HEK293T (cell line): ENCODE measurements around the gene CENPV.

Experiments
- ARNT ChIP-seq: fragments of 450-650 bp; IDR thresholded peaks from 2 replicates; pipeline ENCODE4 v1.6.1; 2017; ENCODE audit warnings: mild to moderate bottlenecking
- BHLHE40 ChIP-seq: fragments of 450-650 bp; IDR thresholded peaks from 2 replicates; pipeline ENCODE4 v1.6.1; 2016; ENCODE audit warnings: mild to moderate bottlenecking, moderate library complexity, borderline replicate concordance
- CTBP1 ChIP-seq: fragments of 450-650 bp; IDR thresholded peaks from 2 replicates; pipeline ENCODE4 v1.6.1; 2016; ENCODE audit warnings: borderline replicate concordance
- ELF4 ChIP-seq: fragments of 450-650 bp; IDR thresholded peaks from 2 replicates; pipeline ENCODE4 v1.6.1; 2017; ENCODE audit warnings: antibody characterized with exemption
- FOXA1 ChIP-seq: fragments of 450-650 bp; IDR thresholded peaks from 2 replicates; pipeline ENCODE4 v1.6.1; 2016; ENCODE audit warnings: mild to moderate bottlenecking
- FOXK2 ChIP-seq: fragments of 450-650 bp; IDR thresholded peaks from 2 replicates; pipeline ENCODE4 v1.6.1; 2016; ENCODE audit warnings: mild to moderate bottlenecking
- FOXM1 ChIP-seq: fragments of 450-650 bp; IDR thresholded peaks from 2 replicates; pipeline ENCODE4 v1.6.1; 2017; ENCODE audit warnings: mild to moderate bottlenecking, borderline replicate concordance
- HDGF ChIP-seq: fragments of 450-650 bp; IDR thresholded peaks from 2 replicates; pipeline ENCODE4 v1.6.1; 2017; ENCODE audit warnings: antibody characterized with exemption, borderline replicate concordance
- L3MBTL2 ChIP-seq: fragments of 450-650 bp; conservative IDR thresholded peaks from 2 replicates; pipeline ENCODE4 v1.6.1; 2016; ENCODE audit warnings: mild to moderate bottlenecking
- LEF1 ChIP-seq: fragments of 450-650 bp; IDR thresholded peaks from 2 replicates; pipeline ENCODE4 v1.6.1; 2017; ENCODE audit warnings: mild to moderate bottlenecking, borderline replicate concordance
- NFRKB ChIP-seq: fragments of 450-650 bp; IDR thresholded peaks from 2 replicates; pipeline ENCODE4 v1.6.1; 2016; ENCODE audit warnings: mild to moderate bottlenecking, moderate library complexity
- SP1 ChIP-seq: fragments of 450-650 bp; IDR thresholded peaks from 2 replicates; pipeline ENCODE4 v1.6.1; 2017
- SUZ12 ChIP-seq: fragments of 450-650 bp; IDR thresholded peaks from 2 replicates; pipeline ENCODE4 v1.6.1; 2016; ENCODE audit warnings: mild to moderate bottlenecking
- ZNF384 ChIP-seq: fragments of 450-650 bp; IDR thresholded peaks from 2 replicates; pipeline ENCODE4 v1.6.1; 2016

DNA sequence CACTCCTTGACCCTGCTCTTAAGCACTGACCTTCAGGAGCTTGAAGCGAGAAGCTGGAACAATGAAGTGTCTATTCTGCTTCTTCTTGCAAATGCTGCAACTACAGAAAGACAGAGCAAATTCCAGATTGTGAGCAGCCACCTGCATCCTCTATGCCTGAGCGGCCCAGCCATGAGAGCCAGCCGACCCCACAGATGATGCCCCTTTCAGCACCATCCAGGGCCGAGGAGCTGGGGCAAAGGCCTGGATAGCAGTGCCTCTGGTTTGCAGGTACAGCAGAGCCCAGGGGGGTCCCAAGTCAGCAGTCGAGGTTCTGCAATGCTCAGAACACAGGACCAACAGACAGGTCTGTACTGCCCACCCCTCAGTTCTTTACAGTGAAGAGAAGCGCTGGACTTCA, 4.7 kb downstream of the CENPV start:
- TF ChIP-seq CTBP1 (no peak), NFRKB (no peak), BHLHE40 (no peak), ARNT (no peak), LEF1 (no peak), SUZ12 (no peak), ELF4 (no peak), FOXM1 (no peak), ZNF384 (no peak), SP1 (no peak), FOXA1 (no peak), FOXK2 (no peak), HDGF (no peak), L3MBTL2 (no peak)
